ENCODE data around the gene ATAD1.

DNA sequence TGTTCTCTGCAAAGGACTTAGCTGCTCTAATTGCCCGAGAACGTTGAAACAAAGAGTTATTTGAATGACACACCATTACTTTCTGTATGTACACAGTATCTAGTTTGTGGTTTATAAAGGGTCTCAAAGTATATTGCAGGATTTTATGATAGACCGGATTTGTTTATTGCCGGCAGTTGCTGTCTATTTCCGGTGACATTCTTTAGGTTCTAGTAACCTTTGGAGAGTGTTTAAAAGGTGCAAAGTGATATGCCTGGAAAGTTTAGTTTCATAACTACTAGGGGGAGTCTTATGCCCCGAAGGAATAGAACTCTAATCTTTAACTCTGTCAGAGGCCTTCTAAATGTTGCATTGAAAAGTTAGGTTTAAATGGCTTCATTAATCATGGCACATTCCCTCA lies 94.5 kb downstream of the ATAD1 start:
- TF ChIP-seq, protein P1, sequence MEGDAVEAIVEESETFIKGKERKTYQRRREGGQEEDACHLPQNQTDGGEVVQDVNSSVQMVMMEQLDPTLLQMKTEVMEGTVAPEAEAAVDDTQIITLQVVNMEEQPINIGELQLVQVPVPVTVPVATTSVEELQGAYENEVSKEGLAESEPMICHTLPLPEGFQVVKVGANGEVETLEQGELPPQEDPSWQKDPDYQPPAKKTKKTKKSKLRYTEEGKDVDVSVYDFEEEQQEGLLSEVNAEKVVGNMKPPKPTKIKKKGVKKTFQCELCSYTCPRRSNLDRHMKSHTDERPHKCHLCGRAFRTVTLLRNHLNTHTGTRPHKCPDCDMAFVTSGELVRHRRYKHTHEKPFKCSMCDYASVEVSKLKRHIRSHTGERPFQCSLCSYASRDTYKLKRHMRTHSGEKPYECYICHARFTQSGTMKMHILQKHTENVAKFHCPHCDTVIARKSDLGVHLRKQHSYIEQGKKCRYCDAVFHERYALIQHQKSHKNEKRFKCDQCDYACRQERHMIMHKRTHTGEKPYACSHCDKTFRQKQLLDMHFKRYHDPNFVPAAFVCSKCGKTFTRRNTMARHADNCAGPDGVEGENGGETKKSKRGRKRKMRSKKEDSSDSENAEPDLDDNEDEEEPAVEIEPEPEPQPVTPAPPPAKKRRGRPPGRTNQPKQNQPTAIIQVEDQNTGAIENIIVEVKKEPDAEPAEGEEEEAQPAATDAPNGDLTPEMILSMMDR (conservative IDR thresholded peaks at IDR 0.05; ENCODE audit: low read depth, low read length): no peak
- no peak for TF ChIP-seq FOS (IDR thresholded peaks at IDR 0.05; ENCODE audit: low read depth, low read length)
- no peak for TF ChIP-seq SMC3 (IDR thresholded peaks at IDR 0.05; ENCODE audit: low read depth, low read length)
- no peak for TF ChIP-seq POLR2A (IDR thresholded peaks at IDR 0.05; ENCODE audit: low read depth, low read length)
- TF ChIP-seq RAD21 (IDR thresholded peaks at IDR 0.05; ENCODE audit: low read length): no peak
- TF ChIP-seq RCOR1 (IDR thresholded peaks at IDR 0.05; ENCODE audit: insufficient replicate concordance, low read length): no peak
- TF ChIP-seq, protein P2, sequence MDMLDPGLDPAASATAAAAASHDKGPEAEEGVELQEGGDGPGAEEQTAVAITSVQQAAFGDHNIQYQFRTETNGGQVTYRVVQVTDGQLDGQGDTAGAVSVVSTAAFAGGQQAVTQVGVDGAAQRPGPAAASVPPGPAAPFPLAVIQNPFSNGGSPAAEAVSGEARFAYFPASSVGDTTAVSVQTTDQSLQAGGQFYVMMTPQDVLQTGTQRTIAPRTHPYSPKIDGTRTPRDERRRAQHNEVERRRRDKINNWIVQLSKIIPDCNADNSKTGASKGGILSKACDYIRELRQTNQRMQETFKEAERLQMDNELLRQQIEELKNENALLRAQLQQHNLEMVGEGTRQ (IDR thresholded peaks at IDR 0.05; ENCODE audit: low read depth, low read length): no peak
- no peak for TF ChIP-seq MXI1 (IDR thresholded peaks at IDR 0.05; ENCODE audit: borderline replicate concordance, low read depth, low read length)
- TF ChIP-seq, protein P3, sequence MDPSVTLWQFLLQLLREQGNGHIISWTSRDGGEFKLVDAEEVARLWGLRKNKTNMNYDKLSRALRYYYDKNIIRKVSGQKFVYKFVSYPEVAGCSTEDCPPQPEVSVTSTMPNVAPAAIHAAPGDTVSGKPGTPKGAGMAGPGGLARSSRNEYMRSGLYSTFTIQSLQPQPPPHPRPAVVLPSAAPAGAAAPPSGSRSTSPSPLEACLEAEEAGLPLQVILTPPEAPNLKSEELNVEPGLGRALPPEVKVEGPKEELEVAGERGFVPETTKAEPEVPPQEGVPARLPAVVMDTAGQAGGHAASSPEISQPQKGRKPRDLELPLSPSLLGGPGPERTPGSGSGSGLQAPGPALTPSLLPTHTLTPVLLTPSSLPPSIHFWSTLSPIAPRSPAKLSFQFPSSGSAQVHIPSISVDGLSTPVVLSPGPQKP (IDR thresholded peaks at IDR 0.05; ENCODE audit: borderline replicate concordance, low read depth, low read length): no peak
- no peak for TF ChIP-seq BHLHE40 (IDR thresholded peaks at IDR 0.05; ENCODE audit: low read depth, low read length)
- TF ChIP-seq MAZ (IDR thresholded peaks at IDR 0.05; ENCODE audit: borderline replicate concordance, low read depth, low read length): no peak

All from IMR-90 (cell line).